ENCODE results near the gene SLC30A7. TPM values are rescaled to one million over a fixed set of nuclear protein-coding genes. Genes with fewer than 3 reads are reported as not detected.
"Not testable (repeated sequence)": the region's sequence is repeated elsewhere in the genome, so short reads cannot be mapped to it uniquely, and the experiment has no call there.

The SLC30A7 gene
- total RNA-seq, 1 experiment from 2014 or later: 55.0 TPM

- not testable (repeated sequence) for BruUV-seq (replicated peaks); H3K27me3 Mint-ChIP-seq (ENCODE audit: insufficient read depth, unreplicated experiment)
These were observed 53.0 kb downstream of the SLC30A7 start for GRCh38 chr1:100948721-100949405.

DNA sequence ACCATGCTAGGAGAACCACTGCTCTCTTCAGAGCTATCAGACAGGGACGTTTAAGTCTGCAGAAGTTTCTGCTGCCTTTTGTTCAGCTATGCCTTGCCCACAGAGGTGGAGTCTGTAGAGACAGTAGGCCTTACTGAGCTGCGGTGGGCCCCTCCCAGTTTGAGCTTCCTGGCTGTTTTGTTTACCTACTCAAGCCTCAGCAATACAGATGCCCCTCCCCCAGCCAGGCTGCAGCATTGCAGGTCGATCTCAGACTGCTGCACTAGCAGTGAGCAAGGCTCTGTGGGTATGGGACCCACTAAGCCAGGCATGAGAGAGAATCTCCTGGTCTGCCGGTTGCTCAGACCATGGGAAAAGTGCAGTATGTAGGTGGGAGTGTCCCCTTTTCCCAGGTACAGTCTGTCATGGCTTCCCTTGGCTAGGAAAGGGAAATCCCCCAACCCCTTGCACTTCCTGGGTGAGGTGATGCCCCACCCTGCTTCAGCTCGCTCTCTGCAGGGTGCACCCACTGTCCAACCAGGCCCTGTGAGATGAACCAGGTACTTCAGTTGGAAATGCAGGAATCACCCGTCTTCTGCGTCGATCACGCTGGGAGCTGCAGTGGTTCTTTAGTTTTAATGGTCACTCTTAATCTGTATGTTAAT lies 53.7 kb downstream of the SLC30A7 start:
- H3K4me1 Mint-ChIP-seq (ENCODE audit: insufficient read depth, unreplicated experiment): peaks cover 19% of the 10 kb centered on the region
- POLR2A ChIA-PET; H3K27ac Mint-ChIP-seq (ENCODE audit: low read depth, unreplicated experiment); intact Hi-C loops (cut with micrococcal nuclease); H3K9me3 Mint-ChIP-seq (ENCODE audit: unreplicated experiment); H3K4me3 Mint-ChIP-seq (ENCODE audit: unreplicated experiment); BruUV-seq (replicated peaks); H3K27me3 Mint-ChIP-seq (ENCODE audit: insufficient read depth, unreplicated experiment): not testable (repeated sequence)
- peak; percentile 37 for DNase-seq (ENCODE audit: unreplicated experiment)
- H3K36me3 Mint-ChIP-seq (ENCODE audit: insufficient read depth, unreplicated experiment): peaks cover 54% of the 10 kb centered on the region
- CTCF ChIA-PET: interaction anchor here (0.6 to 1.3 kb wide), 5 partner anchors 9 to 592 kb away, joined by 3 to 5 read pairs (median 4); no protein-coding TSS in a partner anchor

More at GRCh38 chr1:100948721-100949405, 53.0 kb downstream of the SLC30A7 start:
- Mint-ChIP-seq H3K36me3 (ENCODE audit: insufficient read depth, unreplicated experiment) (peaks cover 55% of the 10 kb centered on the region), H3K27ac (ENCODE audit: low read depth, unreplicated experiment) (peak overlapping the region; percentile 5), H3K4me1 (ENCODE audit: insufficient read depth, unreplicated experiment) (peaks cover 19% of the 10 kb centered on the region)
- ChIA-PET CTCF (interaction anchor here (0.6 to 1.3 kb wide), 4 partner anchors 10 to 340 kb away, joined by 3 to 5 read pairs (median 4); no protein-coding TSS in a partner anchor), POLR2A (interaction anchor here (0.7 kb wide), 1 partner anchor 65 kb away, joined by 3 read pairs; no protein-coding TSS in a partner anchor)
- DNase-seq (ENCODE audit: unreplicated experiment); H3K4me3 Mint-ChIP-seq (ENCODE audit: unreplicated experiment); H3K9me3 Mint-ChIP-seq (ENCODE audit: unreplicated experiment); intact Hi-C loops (cut with micrococcal nuclease): not testable (repeated sequence)

DNA sequence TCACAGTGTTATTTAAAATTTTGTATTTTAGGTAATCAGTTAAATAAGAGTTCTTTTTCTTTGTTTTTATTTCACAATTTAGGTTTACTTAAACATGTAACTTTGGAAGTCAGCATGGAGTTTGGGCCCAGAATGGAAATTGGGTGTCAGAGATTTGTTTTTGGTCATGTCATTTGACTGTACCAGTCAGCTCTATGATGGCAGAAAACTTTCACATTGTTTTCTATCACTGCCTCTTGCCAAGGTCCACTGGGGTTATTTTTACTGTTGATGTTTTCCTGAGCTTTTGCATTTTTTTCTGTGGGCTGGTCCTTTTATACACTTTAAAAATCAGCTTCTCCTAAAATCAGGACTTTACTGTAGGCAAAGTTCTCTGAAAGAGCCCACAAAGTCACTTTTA lies 54.4 kb downstream of the SLC30A7 start:
- no TSS peak for BruUV-seq (replicated peaks)

GRCh38 chr1:100950781-100951180 lies 54.9 kb downstream of the SLC30A7 start:
- TF ChIP-seq, protein P1, sequence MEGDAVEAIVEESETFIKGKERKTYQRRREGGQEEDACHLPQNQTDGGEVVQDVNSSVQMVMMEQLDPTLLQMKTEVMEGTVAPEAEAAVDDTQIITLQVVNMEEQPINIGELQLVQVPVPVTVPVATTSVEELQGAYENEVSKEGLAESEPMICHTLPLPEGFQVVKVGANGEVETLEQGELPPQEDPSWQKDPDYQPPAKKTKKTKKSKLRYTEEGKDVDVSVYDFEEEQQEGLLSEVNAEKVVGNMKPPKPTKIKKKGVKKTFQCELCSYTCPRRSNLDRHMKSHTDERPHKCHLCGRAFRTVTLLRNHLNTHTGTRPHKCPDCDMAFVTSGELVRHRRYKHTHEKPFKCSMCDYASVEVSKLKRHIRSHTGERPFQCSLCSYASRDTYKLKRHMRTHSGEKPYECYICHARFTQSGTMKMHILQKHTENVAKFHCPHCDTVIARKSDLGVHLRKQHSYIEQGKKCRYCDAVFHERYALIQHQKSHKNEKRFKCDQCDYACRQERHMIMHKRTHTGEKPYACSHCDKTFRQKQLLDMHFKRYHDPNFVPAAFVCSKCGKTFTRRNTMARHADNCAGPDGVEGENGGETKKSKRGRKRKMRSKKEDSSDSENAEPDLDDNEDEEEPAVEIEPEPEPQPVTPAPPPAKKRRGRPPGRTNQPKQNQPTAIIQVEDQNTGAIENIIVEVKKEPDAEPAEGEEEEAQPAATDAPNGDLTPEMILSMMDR (IDR thresholded peaks at IDR 0.05; ENCODE audit: unreplicated experiment): no peak
- DNase-seq (ENCODE audit: unreplicated experiment): no peak
- Mint-ChIP-seq H3K4me1 (ENCODE audit: insufficient read depth, unreplicated experiment) (peaks cover 19% of the 10 kb centered on the region), H3K27ac (ENCODE audit: low read depth, unreplicated experiment) (peak overlapping the region; percentile 41), H3K4me3 (ENCODE audit: unreplicated experiment) (no peak overlapping the region), H3K9me3 (ENCODE audit: unreplicated experiment) (no peaks in the 10 kb centered on the region), H3K36me3 (ENCODE audit: insufficient read depth, unreplicated experiment) (peaks cover 42% of the 10 kb centered on the region), H3K27me3 (ENCODE audit: insufficient read depth, unreplicated experiment) (no peaks in the 10 kb centered on the region)
- no TSS peak for BruUV-seq (replicated peaks)
- ChIA-PET POLR2A (interaction anchor here (0.6 kb wide), 2 partner anchors 603 to 980 kb away, joined by 3 read pairs; no protein-coding TSS in a partner anchor), CTCF (interaction anchor here (0.5 to 1.0 kb wide), 4 partner anchors 36 to 282 kb away, joined by 3 read pairs; no protein-coding TSS in a partner anchor)
- intact Hi-C loops (cut with micrococcal nuclease): no loop called here

More for the DNA sequence above, 54.4 kb downstream of the SLC30A7 start:
- Mint-ChIP-seq H3K4me1 (ENCODE audit: insufficient read depth, unreplicated experiment) (peaks cover 19% of the 10 kb centered on the region), H3K36me3 (ENCODE audit: insufficient read depth, unreplicated experiment) (peaks cover 47% of the 10 kb centered on the region), H3K27me3 (ENCODE audit: insufficient read depth, unreplicated experiment) (no peaks in the 10 kb centered on the region), H3K27ac (ENCODE audit: low read depth, unreplicated experiment) (peak overlapping the region; percentile 41), H3K4me3 (ENCODE audit: unreplicated experiment) (no peak overlapping the region), H3K9me3 (ENCODE audit: unreplicated experiment) (no peaks in the 10 kb centered on the region)
- TF ChIP-seq, protein P1 (IDR thresholded peaks at IDR 0.05; ENCODE audit: unreplicated experiment): no peak
- intact Hi-C loops (cut with micrococcal nuclease): no loop called here
- ChIA-PET CTCF (interaction anchor here (0.6 to 0.7 kb wide), 3 partner anchors 37 to 593 kb away, joined by 3 read pairs; no protein-coding TSS in a partner anchor), POLR2A (interaction anchor here (0.6 kb wide), 2 partner anchors 603 to 980 kb away, joined by 3 read pairs; no protein-coding TSS in a partner anchor)
- DNase-seq (ENCODE audit: unreplicated experiment): no peak

Data from MCF 10A (cell line).